HEK293 (cell line): Measurements from ENCODE around the gene AMACR.

Experiments used
- CTCF ChIA-PET: fragments of 350-600 bp; formaldehyde crosslinking; extraction: SDS; loops from one replicate; lab custom pipeline; 2021; ENCODE audit warnings: antibody characterized with exemption; lab: Yijun Ruan, JAX
- POLR2A ChIA-PET: fragments of 300-600 bp; formaldehyde crosslinking; extraction: SDS; loops from one replicate; lab custom pipeline; 2020; ENCODE audit warnings: antibody characterized with exemption, inconsistent platforms; lab: Yijun Ruan, JAX
- H3K27ac ChIP-seq: fragments of 200-500 bp; sonication (Bioruptor generic); 2 replicates; pipeline ENCODE4 v1.5.1; 2014; ENCODE audit warnings: low read depth, low read length, control low read depth, inconsistent platforms; ENCODE audit errors: extremely low read depth
- H3K36me3 ChIP-seq, 2 experiments: fragments of 200-500 bp in 1 of 2; sonication (Bioruptor generic) in 1 of 2; 1 replicate in 1 of 2; 2 replicates in 1 of 2; pipeline ENCODE4 v1.5.1; 2014 to 2017; ENCODE audit warnings: inconsistent platforms in 2 of 2, low read length in 2 of 2; ENCODE audit not compliant: control insufficient read depth in 2 of 2, insufficient read depth in 1 of 2
- H3K4me1 ChIP-seq: fragments of 200-500 bp; sonication (Bioruptor generic); 2 replicates; pipeline ENCODE4 v1.5.1; 2014; ENCODE audit warnings: mild to moderate bottlenecking, low read length, inconsistent platforms; ENCODE audit not compliant: control insufficient read depth, insufficient read depth
- H3K4me3 ChIP-seq: 2 replicates; pipeline ENCODE4 v1.5.1; 2011; ENCODE audit warnings: low read depth, mild to moderate bottlenecking, control low read depth, low read length, moderate library complexity
- H3K9me3 ChIP-seq: fragments of 200-500 bp; sonication (Bioruptor generic); 2 replicates; pipeline ENCODE4 v1.5.1; 2014; ENCODE audit warnings: low read depth, low read length, inconsistent platforms; ENCODE audit not compliant: control insufficient read depth, insufficient read depth
- INSM2 ChIP-seq: fragments of 450-650 bp; formaldehyde crosslinking; IDR thresholded peaks from 2 replicates; pipeline ENCODE4 v1.5.1; 2016; ENCODE audit warnings: missing biosample characterization, missing genetic modification characterization
- KLF1 ChIP-seq: fragments of 450-650 bp; formaldehyde crosslinking; IDR thresholded peaks from 2 replicates; pipeline ENCODE4 v1.5.1; 2016; ENCODE audit warnings: missing biosample characterization, missing genetic modification characterization
- OSR2 ChIP-seq: fragments of 450-650 bp; formaldehyde crosslinking; IDR thresholded peaks from 2 replicates; pipeline ENCODE4 v1.5.1; 2016; ENCODE audit warnings: missing biosample characterization, missing genetic modification characterization
- SCRT1 ChIP-seq: fragments of 450-650 bp; formaldehyde crosslinking; IDR thresholded peaks from 2 replicates; pipeline ENCODE4 v1.5.1; 2016; ENCODE audit warnings: missing biosample characterization, missing genetic modification characterization, borderline replicate concordance
- SCRT2 ChIP-seq: fragments of 450-650 bp; formaldehyde crosslinking; IDR thresholded peaks from 2 replicates; pipeline ENCODE4 v1.5.1; 2016; ENCODE audit warnings: missing biosample characterization, missing genetic modification characterization
- SETDB1 ChIP-seq: IDR thresholded peaks from one replicate; pipeline ENCODE4 v1.6.1; 2017; ENCODE audit warnings: mild to moderate bottlenecking, low read length, moderate library complexity, mixed read lengths; ENCODE audit not compliant: insufficient read length
- ZNF221 ChIP-seq: fragments of 450-650 bp; formaldehyde crosslinking; IDR thresholded peaks from 2 replicates; pipeline ENCODE4 v1.5.1; 2017; ENCODE audit warnings: missing biosample characterization, missing genetic modification characterization, borderline replicate concordance
- ZNF223 ChIP-seq: fragments of 450-650 bp; formaldehyde crosslinking; IDR thresholded peaks from 2 replicates; pipeline ENCODE4 v1.5.1; 2016; ENCODE audit warnings: missing biosample characterization, missing genetic modification characterization
- ZNF274 ChIP-seq, 2 experiments: fragments of 200-500 bp in 1 of 2; fragments of 450-650 bp in 1 of 2; sonication (Bioruptor generic) in 1 of 2; formaldehyde crosslinking in 1 of 2; IDR thresholded peaks; 2 replicates each; pipeline versions ENCODE4 v1.5.1 to v1.6.1; 2014 to 2016; ENCODE audit warnings: borderline replicate concordance in 1 of 2, inconsistent platforms in 1 of 2, low read length in 1 of 2, missing biosample characterization in 1 of 2, missing genetic modification characterization in 1 of 2
- ZNF302 ChIP-seq: fragments of 450-650 bp; formaldehyde crosslinking; IDR thresholded peaks from 2 replicates; pipeline ENCODE4 v1.5.1; 2016; ENCODE audit warnings: missing biosample characterization, missing genetic modification characterization, low read depth
- ZNF335 ChIP-seq: fragments of 450-650 bp; formaldehyde crosslinking; conservative IDR thresholded peaks from 2 replicates; pipeline ENCODE4 v1.5.1; 2016; ENCODE audit warnings: missing biosample characterization, missing genetic modification characterization
- ZNF391 ChIP-seq: fragments of 450-650 bp; formaldehyde crosslinking; IDR thresholded peaks from 2 replicates; pipeline ENCODE4 v1.5.1; 2016; ENCODE audit warnings: low read depth, missing biosample characterization, missing genetic modification characterization, borderline replicate concordance
- ZNF404 ChIP-seq: fragments of 450-650 bp; formaldehyde crosslinking; IDR thresholded peaks from 2 replicates; pipeline ENCODE4 v1.5.1; 2017; ENCODE audit warnings: missing biosample characterization, missing genetic modification characterization
- ZNF423 ChIP-seq: fragments of 450-650 bp; formaldehyde crosslinking; IDR thresholded peaks from 2 replicates; pipeline ENCODE4 v1.5.1; 2016; ENCODE audit warnings: missing biosample characterization, missing genetic modification characterization
- ZNF610 ChIP-seq: fragments of 450-650 bp; formaldehyde crosslinking; IDR thresholded peaks from 2 replicates; pipeline ENCODE4 v1.5.1; 2016; ENCODE audit warnings: missing biosample characterization, missing genetic modification characterization, borderline replicate concordance
- ZNF621 ChIP-seq: fragments of 450-650 bp; formaldehyde crosslinking; IDR thresholded peaks from 2 replicates; pipeline ENCODE4 v1.5.1; 2017; ENCODE audit warnings: missing biosample characterization, missing genetic modification characterization
- ZNF629 ChIP-seq: fragments of 450-650 bp; formaldehyde crosslinking; IDR thresholded peaks from 2 replicates; pipeline ENCODE4 v1.5.1; 2017; ENCODE audit warnings: missing biosample characterization, missing genetic modification characterization
- ZNF792 ChIP-seq: fragments of 450-650 bp; formaldehyde crosslinking; IDR thresholded peaks from 2 replicates; pipeline ENCODE4 v1.5.1; 2016; ENCODE audit warnings: missing biosample characterization, missing genetic modification characterization
- ZSCAN16 ChIP-seq: fragments of 450-650 bp; formaldehyde crosslinking; IDR thresholded peaks from 2 replicates; pipeline ENCODE4 v1.5.1; 2016; ENCODE audit warnings: missing biosample characterization, missing genetic modification characterization
- ZXDB ChIP-seq: fragments of 450-650 bp; formaldehyde crosslinking; IDR thresholded peaks from 2 replicates; pipeline ENCODE4 v1.5.1; 2016; ENCODE audit warnings: missing biosample characterization, missing genetic modification characterization

The AMACR gene

GRCh38 chr5:33937707-33938506 lies 69.9 kb downstream of the AMACR start:
- CTCF ChIA-PET: no interaction called here
- POLR2A ChIA-PET: no interaction called here
- no peak overlapping the region for H3K27ac ChIP-seq
- no peak for TF ChIP-seq ZNF335 (tag by site-specific recombination)
- no peak for TF ChIP-seq KLF1 (tag by site-specific recombination)
- TF ChIP-seq ZNF621: no peak
- TF ChIP-seq ZNF792 (tag by site-specific recombination): no peak
- no peaks in the 10 kb centered on the region for H3K4me1 ChIP-seq
- no peaks in the 10 kb centered on the region for H3K36me3 ChIP-seq
- no peak overlapping the region for H3K4me3 ChIP-seq
- H3K9me3 ChIP-seq: no peaks in the 10 kb centered on the region

- no peak overlapping the region for H3K27ac ChIP-seq
- no peaks in the 10 kb centered on the region for H3K4me1 ChIP-seq
- TF ChIP-seq SCRT2: no peak
- ChIA-PET POLR2A (no interaction called here), CTCF (interaction anchor here (2.3 to 3.4 kb wide), 2 partner anchors 32 to 502 kb away, joined by 10 to 35 read pairs; no protein-coding TSS in a partner anchor)
- no peaks in the 10 kb centered on the region for H3K9me3 ChIP-seq
- H3K4me3 ChIP-seq: no peak overlapping the region
- no peaks in the 10 kb centered on the region for H3K36me3 ChIP-seq
Observed at GRCh38 chr5:33937017-33937706, 70.7 kb downstream of the AMACR start.

- CTCF ChIA-PET: interaction anchor here (2.3 to 3.4 kb wide), 2 partner anchors 33 to 502 kb away, joined by 10 to 35 read pairs; no protein-coding TSS in a partner anchor
- POLR2A ChIA-PET: no interaction called here
- no peak within 1 kb of the TSS for H3K27ac ChIP-seq
Observed at GRCh38 chr5:33936381-33937016, 71.4 kb downstream of the AMACR start, which contains the start of gene RXFP3. TSS of gene RXFP3 (plus strand) at chr5:33936386. CDS start at chr5:33936741, 355 bp downstream.

More at GRCh38 chr5:33936381-33937016, 71.4 kb downstream of the AMACR start, which contains the start of gene RXFP3:
- TF ChIP-seq SETDB1: no peak
- TF ChIP-seq ZNF629 (tag by site-specific recombination): no peak
- no peak for TF ChIP-seq ZNF610 (tag by site-specific recombination)
- no peak for TF ChIP-seq ZNF391 (tag by site-specific recombination)
- no peak for TF ChIP-seq ZNF223 (tag by site-specific recombination)
- TF ChIP-seq ZSCAN16 (tag by site-specific recombination): no peak
- no peak for TF ChIP-seq SCRT1 (tag by site-specific recombination)
- no peak for TF ChIP-seq ZNF423 (tag by site-specific recombination)
- no peak for TF ChIP-seq INSM2 (tag by site-specific recombination)
- no peak for TF ChIP-seq ZNF404 (tag by site-specific recombination)
- no peak for TF ChIP-seq ZNF274 (IDR thresholded peaks at IDR 0.05; ENCODE audit: low read length)
- TF ChIP-seq ZNF274 (tag by site-specific recombination; IDR thresholded peaks at IDR 0.05; ENCODE audit: borderline replicate concordance): no peak
- TF ChIP-seq ZNF302 (tag by site-specific recombination): no peak
- TF ChIP-seq OSR2 (tag by site-specific recombination): no peak
- no peak for TF ChIP-seq ZXDB (tag by site-specific recombination)
- no peak for TF ChIP-seq ZNF221
- Histone ChIP-seq H3K4me1 (no peaks in the 10 kb centered on the region), H3K36me3 (no peaks in the 10 kb centered on the region), H3K9me3 (no peaks in the 10 kb centered on the region), H3K4me3 (no peak within 1 kb of the TSS; the same call in 1 of the 2 replicates)
